Stimulated activated CD4-positive, alpha-beta T cell treated with anti-CD3 and anti-CD28 coated beads, TNF-alpha, amount 100 ng/mL, for 48 hours (primary cell): ENCODE results near the gene OR52E4.

Source experiments
- DNase-seq, 3 donors: peaks; one replicate each; pipeline ENCODE4 v3.0.0-alpha.2; 2020; ENCODE audit warnings: low read depth in 3 of 3

OR52E4 gene

DNA sequence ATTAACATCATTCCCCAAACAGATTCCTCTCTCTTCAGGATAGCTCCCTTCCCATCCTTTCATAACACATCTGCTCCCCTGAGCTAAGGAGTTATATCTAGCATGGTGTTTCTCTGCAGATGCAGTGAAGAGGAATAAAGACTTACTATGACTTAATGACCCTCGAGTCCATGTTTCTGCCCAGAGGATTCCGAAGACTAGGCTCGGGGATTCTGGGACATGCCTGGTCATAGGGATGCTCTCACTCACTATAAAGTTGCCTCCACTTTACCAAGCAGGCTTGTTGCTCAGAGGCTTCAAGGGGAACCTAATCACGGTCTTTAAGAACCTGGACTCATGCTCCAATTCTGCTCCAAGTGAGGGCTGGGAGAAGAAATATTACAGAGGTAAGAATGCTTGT, at the start of gene OR52E4:
Gene OR52E4 (plus strand): TSS at position 301 of the 400 bp plus-strand sequence. CDS start 3,664 bp downstream, outside the sequence.
- no peak for DNase-seq

- no peak for DNase-seq
Measured at GRCh38 chr11:5831196-5831829, 49.1 kb upstream of the OR52E4 start.

DNA sequence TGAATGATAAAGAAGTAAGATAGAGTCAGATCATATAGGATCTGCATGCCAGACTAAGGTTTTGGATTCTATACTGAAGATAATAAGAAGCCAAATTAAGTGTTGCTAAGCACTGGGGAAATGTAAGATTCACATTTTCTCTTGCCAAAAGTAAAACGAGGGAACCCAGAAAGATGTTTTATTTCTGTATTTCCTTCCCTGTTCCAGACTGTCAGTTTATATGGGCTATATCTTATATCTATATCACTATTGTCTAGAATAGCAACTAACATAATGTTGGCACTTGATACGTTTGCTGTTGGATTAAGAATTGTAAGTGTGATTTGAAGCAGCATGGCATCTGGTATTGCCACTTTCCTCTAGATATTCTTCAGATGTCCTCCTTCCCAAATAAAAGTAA, 47.0 kb upstream of the OR52E4 start:
- no peak for DNase-seq

DNA sequence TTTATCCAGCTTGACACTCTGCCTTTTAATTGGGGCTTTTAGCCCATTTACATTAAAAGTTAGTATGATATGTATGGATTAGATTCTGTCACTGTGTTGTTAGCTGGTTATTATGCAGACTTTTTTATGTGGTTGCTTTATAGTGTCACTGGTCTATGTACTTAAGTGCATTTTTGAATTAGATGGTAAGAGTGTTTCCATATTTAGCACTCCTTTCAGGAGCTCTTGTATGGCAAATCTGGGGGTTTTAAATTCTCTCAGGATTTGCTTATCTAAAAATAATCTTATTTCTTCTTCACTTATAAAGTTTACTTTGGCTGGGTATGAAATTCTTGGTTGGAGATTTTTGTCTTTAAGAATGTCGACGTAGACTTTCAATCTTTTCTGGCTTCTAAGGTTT, 42.7 kb upstream of the OR52E4 start:
- no peak for DNase-seq

- DNase-seq, result no peak
Measured at GRCh38 chr11:5841797-5842196, 38.6 kb upstream of the OR52E4 start, which contains the start of gene OR52E6. OR52E6 (minus strand) TSS chr11:5841897; CDS start chr11:5841897, 0 bp downstream.

DNA sequence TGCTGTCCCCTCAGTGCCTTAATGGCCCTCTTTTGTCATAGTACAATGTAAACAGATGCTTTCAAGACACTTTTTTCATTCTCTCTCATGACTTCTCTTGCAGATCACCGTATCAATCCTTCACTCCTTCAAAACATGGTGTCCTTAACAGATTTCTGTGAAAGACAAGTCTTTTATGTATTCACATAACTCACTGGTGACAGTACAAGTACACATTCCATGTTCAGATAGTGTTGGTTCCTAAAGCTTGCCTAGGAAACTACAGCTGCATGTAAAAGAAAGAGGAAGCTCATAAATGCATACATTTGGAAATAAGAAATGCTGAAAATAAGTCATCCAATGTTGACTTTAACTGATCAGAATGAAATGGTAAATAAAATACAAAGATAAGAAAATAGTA, 33.7 kb upstream of the OR52E4 start:
- no peak for DNase-seq

DNA sequence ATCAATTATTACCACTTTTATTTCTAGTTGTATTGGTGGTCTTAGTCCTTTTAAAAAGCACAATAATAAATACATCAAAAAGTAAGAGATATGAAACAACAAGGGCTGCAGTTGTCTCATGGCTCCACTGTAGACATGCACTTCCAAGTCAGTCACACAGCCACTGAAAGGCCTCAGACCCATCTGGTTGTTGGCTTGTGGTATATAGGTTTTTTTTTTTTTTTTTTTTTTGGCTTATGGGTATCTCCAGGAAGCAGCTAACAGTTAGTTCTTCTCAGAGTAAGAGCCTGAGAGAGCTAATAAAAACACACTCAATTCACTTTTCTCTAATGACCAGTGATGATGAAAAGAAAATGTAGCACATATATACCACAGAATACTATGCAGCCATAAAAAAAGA, 32.7 kb upstream of the OR52E4 start:
- DNase-seq, result no peak

DNA sequence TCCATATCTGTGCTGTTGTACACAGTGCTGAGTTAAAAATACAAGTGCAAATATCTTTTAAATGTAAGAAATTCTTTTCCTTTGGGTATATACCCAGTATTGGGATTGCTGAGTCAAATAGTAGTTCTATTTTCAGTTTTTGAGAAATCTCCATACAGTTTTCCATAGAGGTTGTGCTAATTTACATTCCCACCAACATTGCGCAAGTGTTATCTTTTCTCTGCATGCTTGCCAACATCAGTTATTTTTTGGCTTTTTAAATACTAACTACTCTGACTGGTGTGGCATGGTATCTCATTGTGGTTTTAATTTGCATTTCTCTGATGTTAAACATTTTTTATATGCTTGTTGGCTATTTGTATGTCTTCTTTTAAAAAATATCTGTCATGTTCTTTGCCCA, 29.4 kb upstream of the OR52E4 start:
- DNase-seq, result no peak

DNA sequence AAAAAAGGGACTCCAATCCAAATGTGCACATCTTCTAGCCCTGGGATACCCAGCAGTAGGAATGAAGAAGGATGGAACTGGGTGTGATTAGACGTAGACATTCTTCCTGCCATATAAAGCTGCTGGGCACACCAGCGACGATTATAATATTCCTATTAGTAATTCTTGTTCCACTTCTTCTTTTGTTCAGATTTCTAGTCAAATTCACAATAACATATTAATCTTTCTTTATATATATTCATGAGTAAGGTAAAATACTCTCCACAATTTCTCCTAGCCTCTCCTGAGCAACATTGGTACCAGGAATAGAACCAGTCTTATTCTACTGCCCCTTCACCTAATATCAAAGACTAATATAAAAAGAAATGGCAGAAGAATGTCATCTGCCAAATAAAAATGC, 22.8 kb upstream of the OR52E4 start, which contains the start of gene OR52E8:
Gene OR52E8 (minus strand): TSS at position 101 of the 400 bp plus-strand sequence. CDS start 0 bp downstream, at position 101.
- DNase-seq, result no peak

- no peak for DNase-seq
Measured at GRCh38 chr11:5865826-5866225, 14.6 kb upstream of the OR52E4 start.

DNA sequence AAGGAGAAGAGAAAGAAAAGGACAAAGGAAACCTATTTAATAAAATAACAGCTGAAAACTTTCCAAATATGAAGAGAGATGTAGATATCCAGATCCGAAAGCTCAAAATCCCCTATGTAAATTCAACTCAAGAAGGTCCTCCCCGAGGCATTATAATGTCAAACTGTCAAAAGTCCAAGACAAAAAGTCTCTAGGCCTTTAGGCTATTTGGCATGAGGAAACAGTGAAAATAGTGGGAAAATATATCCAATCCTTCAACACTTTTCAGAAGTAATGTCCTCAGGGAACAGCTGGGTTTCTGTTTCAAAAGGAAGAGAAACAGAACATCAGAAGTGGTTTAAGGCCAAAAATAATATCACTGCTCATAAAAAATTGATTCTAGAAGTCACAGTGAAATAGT, 1.9 kb upstream of the OR52E4 start:
- no peak for DNase-seq

GRCh38 chr11:5881756-5882155, 1.3 kb downstream of the OR52E4 start:
- no peak for DNase-seq

GRCh38 chr11:5887172-5887571, 6.7 kb downstream of the OR52E4 start:
- no peak for DNase-seq

GRCh38 chr11:5887661-5888060, 7.2 kb downstream of the OR52E4 start:
- DNase-seq, result no peak

DNA sequence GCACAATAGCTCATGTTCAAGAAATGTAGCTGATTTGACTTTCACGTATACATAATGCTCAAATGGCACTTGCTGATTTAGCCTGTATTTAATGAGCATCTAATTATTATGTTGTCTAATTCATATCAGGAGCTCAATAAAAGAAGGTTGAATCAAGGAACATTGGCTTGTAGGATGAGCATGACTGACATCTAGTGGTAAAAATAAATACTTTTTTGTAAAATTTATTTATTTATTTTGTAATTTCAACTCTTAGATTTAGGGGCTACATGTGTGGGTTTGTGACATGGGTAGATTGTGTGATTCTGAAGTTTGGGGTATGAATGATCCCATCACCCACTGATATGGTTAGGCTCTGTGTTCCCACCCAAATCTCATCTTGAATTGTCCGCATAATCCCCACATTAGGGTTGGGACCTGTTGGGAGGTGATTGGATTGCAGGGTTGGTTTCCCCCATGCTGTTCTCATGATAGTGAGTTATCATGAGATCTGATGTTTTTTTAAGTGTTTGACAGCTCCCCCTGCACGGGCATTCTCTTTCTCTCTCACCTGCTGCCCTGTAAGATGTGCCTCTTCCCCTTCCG, 10.9 kb downstream of the OR52E4 start:
- no peak for DNase-seq

- DNase-seq, result no peak
Measured at GRCh38 chr11:5892908-5893307, 12.5 kb downstream of the OR52E4 start, which contains the start of gene OR52E5. OR52E5 (plus strand) TSS chr11:5893208; CDS start chr11:5900777, 7,569 bp downstream.

- DNase-seq, result no peak
Measured at GRCh38 chr11:5899534-5899933, 19.1 kb downstream of the OR52E4 start.

DNA sequence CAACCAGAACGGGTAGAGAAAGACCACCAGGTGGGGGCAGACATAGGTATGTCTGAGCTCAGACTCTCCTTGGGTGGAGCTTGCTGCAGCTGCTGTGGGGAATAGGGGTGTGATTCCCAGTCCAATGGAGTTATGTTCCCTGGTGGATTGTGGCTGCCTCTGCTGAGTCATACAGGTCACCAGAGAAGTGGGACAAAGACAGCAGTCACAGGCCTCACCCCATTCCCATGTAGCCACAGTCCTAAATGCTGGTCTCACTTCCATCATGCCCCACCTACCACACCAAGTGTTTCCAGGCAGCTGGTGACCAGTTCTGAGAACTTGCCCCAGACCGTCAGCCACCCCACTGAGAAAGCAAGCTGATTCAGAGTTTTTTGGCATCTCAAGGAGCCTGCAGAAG, 30.1 kb downstream of the OR52E4 start:
- DNase-seq, result no peak

DNA sequence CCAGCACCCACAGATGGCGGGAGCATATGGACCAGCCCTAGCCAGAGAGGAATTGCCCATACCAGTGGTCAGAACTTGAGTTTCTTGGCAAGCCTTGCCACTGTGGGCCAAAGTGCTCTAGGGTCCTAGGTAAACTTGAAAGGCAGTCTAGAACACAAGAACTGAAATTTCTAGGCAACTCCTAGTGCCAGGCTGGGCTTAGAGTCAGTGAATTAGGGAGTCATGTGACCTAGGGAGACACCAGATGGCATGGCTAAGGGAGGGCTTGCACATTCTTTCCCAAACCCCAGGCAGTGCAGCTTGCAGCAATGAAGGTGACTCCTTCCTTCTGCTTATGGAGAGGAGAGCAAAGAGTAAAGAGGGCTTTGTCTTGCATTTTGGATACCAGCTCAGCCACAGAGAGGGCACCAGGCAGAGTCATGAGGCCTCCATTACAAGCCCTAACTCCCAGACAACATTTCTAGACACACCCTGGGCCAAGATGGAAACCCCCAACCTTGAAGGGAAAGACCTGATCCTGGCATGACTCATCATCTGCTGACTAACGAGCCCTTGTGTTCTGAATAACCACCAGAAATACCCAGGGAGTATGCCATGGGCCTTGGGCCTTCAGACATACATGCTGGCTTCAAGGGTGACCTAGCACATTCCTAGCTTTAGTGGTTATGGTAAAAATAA, 42.5 kb downstream of the OR52E4 start:
- DNase-seq, result peak in 1 of 3 donors; percentile 15

- DNase-seq, result no peak
Measured at GRCh38 chr11:5923427-5923776, 43.0 kb downstream of the OR52E4 start.

DNA sequence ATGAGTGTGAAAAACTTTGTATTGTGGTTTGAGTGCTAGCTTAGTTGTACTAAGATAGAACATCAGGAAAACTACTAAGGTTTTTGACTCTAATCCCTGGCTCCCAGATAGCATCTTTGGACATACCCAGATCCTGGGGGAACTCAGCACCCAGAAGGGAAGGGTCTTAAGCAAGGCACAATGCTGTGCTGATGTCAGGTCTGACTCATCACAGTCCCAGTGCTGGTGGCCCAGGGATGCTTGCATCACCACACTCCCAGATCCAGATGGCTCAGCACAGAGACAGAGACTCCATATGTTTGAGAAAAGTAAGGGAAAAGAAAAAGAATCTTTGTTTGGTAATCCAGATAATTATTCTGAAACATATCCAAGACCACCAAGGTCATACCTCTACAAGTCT, 43.4 kb downstream of the OR52E4 start:
- DNase-seq, result no peak

DNA sequence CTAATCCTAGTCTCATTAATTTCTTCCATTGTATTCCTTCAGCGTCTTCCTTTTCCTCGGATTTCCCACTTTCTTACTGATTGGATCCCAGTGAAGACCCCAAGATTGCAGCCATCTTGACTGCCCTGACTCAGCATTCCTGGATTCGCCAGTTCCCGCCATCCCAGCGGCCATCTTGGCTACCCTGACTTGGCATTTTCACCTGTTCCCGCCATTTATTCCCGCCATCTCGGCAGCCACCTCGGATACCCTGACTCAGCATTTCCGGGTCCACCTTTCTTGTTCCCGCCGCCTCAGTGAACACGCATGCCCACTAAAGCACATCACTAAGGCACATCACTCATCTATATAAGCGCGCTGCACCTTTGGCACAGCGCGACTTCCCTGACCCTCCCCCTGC, 47.8 kb downstream of the OR52E4 start:
- no peak for DNase-seq

DNA sequence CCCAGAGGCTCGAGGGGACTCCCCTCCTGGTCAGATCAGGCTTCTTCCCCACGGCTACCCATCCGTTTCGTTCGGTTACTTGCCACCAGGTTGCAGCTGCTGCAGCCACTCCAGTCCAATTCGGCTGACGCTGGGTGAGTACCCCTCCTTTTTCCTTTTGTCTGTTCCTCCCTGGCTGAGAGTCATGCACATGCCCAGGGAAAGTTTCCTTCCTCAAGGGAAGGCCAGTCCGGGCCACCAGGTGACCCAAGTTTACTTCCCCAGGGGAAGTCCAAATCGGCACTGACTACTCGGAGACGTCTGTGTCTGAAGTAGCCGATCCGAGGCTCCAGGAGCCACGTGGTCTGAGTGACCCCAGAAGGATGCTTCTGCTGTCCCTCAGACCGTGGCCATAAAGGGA, 48.4 kb downstream of the OR52E4 start:
- no peak for DNase-seq
